Spleen (tissue), 11 donors: Measurements from ENCODE around the gene SRP68. TPM values are rescaled to one million over a fixed set of nuclear protein-coding genes. Genes with fewer than 3 reads are reported as not detected.

Experiments used
- DNase-seq: peaks from one replicate; pipeline ENCODE4 v3.0.0-alpha.2; 2020
- H3K27ac ChIP-seq, 8 donors: fragments of 200-600 bp; sonication (generic) in 7 of 8; 1 replicate in 4 of 8; 2 replicates in 4 of 8; pipeline versions ENCODE4 v1.5.0 to v1.8.0; 2016 to 2021; ENCODE audit warnings: inconsistent platforms in 4 of 8, mild to moderate bottlenecking in 4 of 8, moderate library complexity in 1 of 8
- H3K27me3 ChIP-seq, 7 donors: fragments of 200-600 bp; sonication (generic) in 6 of 7; replicated peaks in 1 of 7; 1 replicate in 4 of 7; 2 replicates in 3 of 7; pipeline versions ENCODE4 v1.5.0 to v1.8.0; 2016 to 2021; ENCODE audit warnings: inconsistent platforms in 3 of 7, mild to moderate bottlenecking in 1 of 7
- H3K36me3 ChIP-seq, 6 donors: fragments of 200-600 bp; sonication (generic) in 5 of 6; 1 replicate in 4 of 6; 2 replicates in 2 of 6; pipeline versions ENCODE4 v1.5.0 to v1.8.0; 2016 to 2021; ENCODE audit warnings: inconsistent platforms in 2 of 6
- H3K4me1 ChIP-seq, 6 donors: fragments of 200-600 bp; sonication (generic) in 5 of 6; 1 replicate in 3 of 6; 2 replicates in 3 of 6; pipeline versions ENCODE4 v1.5.0 to v1.8.0; 2016 to 2021; ENCODE audit warnings: inconsistent platforms in 3 of 6
- H3K4me3 ChIP-seq, 8 donors: fragments of 200-600 bp; sonication (generic) in 7 of 8; 1 replicate in 4 of 8; 2 replicates in 4 of 8; pipeline versions ENCODE4 v1.5.0 to v1.8.0; 2016 to 2021; ENCODE audit warnings: inconsistent platforms in 4 of 8, mild to moderate bottlenecking in 4 of 8, moderate library complexity in 2 of 8
- H3K9me3 ChIP-seq, 8 donors: fragments of 200-600 bp; sonication (generic) in 7 of 8; 1 replicate in 4 of 8; 2 replicates in 4 of 8; pipeline versions ENCODE4 v1.5.0 to v1.8.0; 2016 to 2021; ENCODE audit warnings: inconsistent platforms in 4 of 8
- CTCF ChIP-seq, 11 experiments: fragments of 200-600 bp in 7 of 11; fragments of 450-650 bp in 4 of 11; sonication (generic) in 4 of 11; IDR thresholded peaks in 8 of 11; conservative IDR thresholded peaks in 3 of 11; 1 replicate in 7 of 11; 2 replicates in 4 of 11; pipeline versions ENCODE4 v1.4.0 to v1.8.0; 2016 to 2021; ENCODE audit warnings: antibody characterized with exemption in 11 of 11, inconsistent platforms in 4 of 11, mild to moderate bottlenecking in 1 of 11
- POLR2A ChIP-seq, 3 donors: fragments of 450-650 bp; IDR thresholded peaks; one replicate each; pipeline ENCODE4 v1.5.1; 2017; ENCODE audit warnings: antibody characterized with exemption in 3 of 3, mild to moderate bottlenecking in 1 of 3
- POLR2AphosphoS5 ChIP-seq, 3 donors: sonication (generic); formaldehyde crosslinking; IDR thresholded peaks; one replicate each; pipeline ENCODE4 v1.5.1; 2017; ENCODE audit warnings: antibody characterized with exemption in 3 of 3
- WGBS, 5 donors: extraction: QIAGEN DNeasy Blood & Tissue Kit in 3 of 5; methylation state at CpG; one replicate each; pipeline versions ENCODE4 v1.1.5 to v1.1.7; 2013 to 2018; 5-methylcytosine and 5-hydroxymethylcytosine counted together
- intact Hi-C: fragments of 100-400 bp; cut with DNase I; formaldehyde crosslinking; loops from one replicate; pipeline ENCODE4 v1.15.0; 2023; ENCODE audit warnings: low total_unique reads
- polyA plus RNA-seq, 3 donors: library from polyadenylated mRNA; stranded (reverse); fragments of 200-250 nt; gene quantifications; one replicate each; pipeline ENCODE4 v1.2.1, GENCODE V29; 2013
- total RNA-seq, 7 donors: library from RNA; depleted of rRNA in 3 of 7; stranded (reverse); fragments of >200 nt in 3 of 7; fragmentation: NEBNext Ultra II Directional in 4 of 7; extraction: Animal tissue kit (Norgen Biotek cat#: 25700) in 4 of 7; gene quantifications; one replicate each; pipeline versions ENCODE4 v1.1.0 to v1.2.1, GENCODE V29; 2016 to 2021
- donor health status: healthy with polysubstance abuse.
- donor health status: DM: no; HTN: no; CAD: no; lungs with moderate emphysema.
- donor health status: DM: no; HTN: no; CAD: no.
- donor health status: Bipolar disorder and iron deficiency.
- donor health status: healthy.
- donor health status: DM: no; HTN: no; CAD: no.
- donor health status: DM: yes; HTN: yes; CAD: no.

Gene SRP68
- total and polyA plus RNA-seq, 10 donors = 24.5 to 62.0 (median 49.4) TPM

- DNase-seq = no peak
- intact Hi-C loops = no loop called here
- Histone ChIP-seq H3K4me1 (peaks cover 7 to 31% (median 20%) of the 10 kb centered on the region in 6 donors), H3K9me3 (no peaks in the 10 kb centered on the region), H3K27ac (no peak overlapping the region), H3K27me3 (no peaks in the 10 kb centered on the region), H3K36me3 (peaks cover 0 to 20% (median 0%) of the 10 kb centered on the region in 6 donors), H3K4me3 (no peak overlapping the region)
- TF ChIP-seq POLR2AphosphoS5 (IDR thresholded peaks at IDR 0.05) (no peak), POLR2A (IDR thresholded peaks at IDR 0.05) (no peak), CTCF (IDR thresholded peaks at IDR 0.05 in 8 of 11, conservative IDR thresholded peaks at IDR 0.05 in 3 of 11) (no peak)
- 85 to 94% (median 90%) methylated on average over 5 to 16 of the region's 16 CpGs for WGBS, 5 donors
These were observed 64.5 kb downstream of the SRP68 start for GRCh38 chr17:76007850-76008165.

- Histone ChIP-seq H3K27me3 (no peaks in the 10 kb centered on the region), H3K4me1 (peaks cover 7 to 35% (median 20%) of the 10 kb centered on the region in 6 donors), H3K36me3 (peaks cover 0 to 24% (median 0%) of the 10 kb centered on the region in 6 donors), H3K27ac (no peak overlapping the region), H3K4me3 (no peak overlapping the region), H3K9me3 (no peaks in the 10 kb centered on the region)
- TF ChIP-seq POLR2AphosphoS5 (IDR thresholded peaks at IDR 0.05) (peak in 1 of 3 donors; percentile 18), CTCF (IDR thresholded peaks at IDR 0.05 in 8 of 11, conservative IDR thresholded peaks at IDR 0.05 in 3 of 11) (no peak)
- intact Hi-C loops = no loop called here
- 92 to 95% (median 94%) methylated on average over 26 to 39 of the region's 39 CpGs for WGBS, 5 donors
- DNase-seq = no peak
These were observed 65.0 kb downstream of the SRP68 start for GRCh38 chr17:76007131-76007849.

GRCh38 chr17:76005263-76006149 is 66.8 kb downstream of the SRP68 start:
- intact Hi-C loops = loop anchor here (2.0 kb wide), 1 partner anchor 101 kb away; the partner anchor contains the start of gene MRPL38
- Histone ChIP-seq H3K4me1 (peaks cover 7 to 36% (median 20%) of the 10 kb centered on the region in 6 donors), H3K4me3 (no peak overlapping the region), H3K27ac (peak overlapping the region in 3 of 8 donors; percentile 6 to 47 (median 21)), H3K36me3 (peaks cover 0 to 40% (median 0%) of the 10 kb centered on the region in 6 donors), H3K27me3 (no peaks in the 10 kb centered on the region), H3K9me3 (no peaks in the 10 kb centered on the region)
- TF ChIP-seq POLR2AphosphoS5 (IDR thresholded peaks at IDR 0.05) = peak; percentile 50 to 83 (median 73)
- peak; percentile 36 to 85 (median 79) for TF ChIP-seq CTCF (IDR thresholded peaks at IDR 0.05 in 8 of 11, conservative IDR thresholded peaks at IDR 0.05 in 3 of 11)
- no peak for TF ChIP-seq POLR2A (IDR thresholded peaks at IDR 0.05)
- 38 to 54% (median 47%) methylated on average over 13 to 16 of the region's 16 CpGs for WGBS, 5 donors
- DNase-seq = peak; percentile 93
